Stimulated activated CD4-positive, alpha-beta T cell treated with anti-CD3 and anti-CD28 coated beads, Interleukin-12 subunit alpha, Interleukin-12 subunit beta, amount 100 ng/mL, for 48 hours (primary cell): Measurements from ENCODE around the gene MINDY3.
"Not testable (repeated sequence)": the region's sequence is repeated elsewhere in the genome, so short reads cannot be mapped to it uniquely, and the experiment has no call there.

Experiments
- DNase-seq, 3 donors: peaks; one replicate each; pipeline ENCODE4 v3.0.0-alpha.2; 2020; ENCODE audit warnings: low read depth in 2 of 3, low spot score in 1 of 3

The MINDY3 gene

GRCh38 chr10:15859906-15860691, at the start of gene MINDY3:
TSS of gene MINDY3 (minus strand) at chr10:15860507. CDS start at chr10:15860299, 208 bp downstream.
- peak; percentile 59 to 70 (median 69) for DNase-seq

GRCh38 chr10:15901889-15902288, 41.6 kb upstream of the MINDY3 start:
- no peak for DNase-seq

- DNase-seq, result no peak
Measured at GRCh38 chr10:15898046-15898445, 37.7 kb upstream of the MINDY3 start.

GRCh38 chr10:15897287-15897686, 37.0 kb upstream of the MINDY3 start:
- DNase-seq, result no peak

- no peak for DNase-seq
Measured at GRCh38 chr10:15896654-15897053, 36.3 kb upstream of the MINDY3 start.

GRCh38 chr10:15884447-15884846, 24.1 kb upstream of the MINDY3 start:
- no peak for DNase-seq

GRCh38 chr10:15881542-15881941, 21.2 kb upstream of the MINDY3 start:
- DNase-seq, result no peak

- no peak for DNase-seq
Measured at GRCh38 chr10:15879663-15880062, 19.4 kb upstream of the MINDY3 start.

- DNase-seq, result no peak
Measured at GRCh38 chr10:15879058-15879457, 18.8 kb upstream of the MINDY3 start.

- no peak for DNase-seq
Measured at GRCh38 chr10:15877836-15878576, 17.7 kb upstream of the MINDY3 start.

GRCh38 chr10:15876274-15876673, 16.0 kb upstream of the MINDY3 start:
- DNase-seq, result not testable (repeated sequence)

GRCh38 chr10:15872645-15873044, 12.3 kb upstream of the MINDY3 start:
- DNase-seq, result not testable (repeated sequence)

GRCh38 chr10:15871823-15872222, 11.5 kb upstream of the MINDY3 start:
- no peak for DNase-seq

GRCh38 chr10:15869935-15870334, 9.6 kb upstream of the MINDY3 start:
- no peak for DNase-seq

GRCh38 chr10:15868006-15868405, 7.7 kb upstream of the MINDY3 start:
- DNase-seq, result no peak

GRCh38 chr10:15865304-15865703, 5.0 kb upstream of the MINDY3 start:
- no peak for DNase-seq

- no peak for DNase-seq
Measured at GRCh38 chr10:15864419-15864818, 4.1 kb upstream of the MINDY3 start.

GRCh38 chr10:15863733-15864132, 3.4 kb upstream of the MINDY3 start:
- DNase-seq, result no peak

- DNase-seq, result no peak
Measured at GRCh38 chr10:15863323-15863722, 3.0 kb upstream of the MINDY3 start.

GRCh38 chr10:15860692-15861201, 440 bp upstream of the MINDY3 start:
- no peak for DNase-seq

GRCh38 chr10:15859509-15859905, 800 bp downstream of the MINDY3 start:
- no peak for DNase-seq

GRCh38 chr10:15858861-15859281, 1.4 kb downstream of the MINDY3 start:
- DNase-seq, result no peak
